ENCODE data around the gene CETN2.
"Not testable (repeated sequence)": the region's sequence is repeated elsewhere in the genome, so short reads cannot be mapped to it uniquely, and the experiment has no call there.

DNA sequence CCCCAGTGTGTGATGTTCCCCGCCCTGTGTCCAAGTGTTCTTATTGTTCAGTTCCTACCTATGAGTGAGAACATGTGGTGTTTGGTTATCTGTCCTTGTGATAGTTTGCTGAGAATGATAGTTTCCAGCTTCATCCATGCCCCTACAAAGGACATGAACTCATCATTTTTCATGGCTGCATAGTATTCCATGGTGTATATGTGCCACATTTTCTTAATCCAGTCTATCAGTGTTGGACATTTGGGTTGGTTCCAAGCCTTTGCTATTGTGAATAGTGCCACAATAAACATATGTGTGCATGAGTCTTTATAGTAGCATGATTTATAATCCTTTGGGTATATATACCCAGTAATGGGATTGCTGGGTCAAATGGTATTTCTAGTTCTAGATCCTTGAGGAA is 4.9 kb upstream of the CETN2 start:
- not testable (repeated sequence) for TF ChIP-seq EZH2phosphoT487 (IDR thresholded peaks at IDR 0.05; ENCODE audit: low read depth, severe bottlenecking, unreplicated experiment); EZH2 (IDR thresholded peaks at IDR 0.05; ENCODE audit: borderline replicate concordance)
- TF ChIP-seq, protein P1, sequence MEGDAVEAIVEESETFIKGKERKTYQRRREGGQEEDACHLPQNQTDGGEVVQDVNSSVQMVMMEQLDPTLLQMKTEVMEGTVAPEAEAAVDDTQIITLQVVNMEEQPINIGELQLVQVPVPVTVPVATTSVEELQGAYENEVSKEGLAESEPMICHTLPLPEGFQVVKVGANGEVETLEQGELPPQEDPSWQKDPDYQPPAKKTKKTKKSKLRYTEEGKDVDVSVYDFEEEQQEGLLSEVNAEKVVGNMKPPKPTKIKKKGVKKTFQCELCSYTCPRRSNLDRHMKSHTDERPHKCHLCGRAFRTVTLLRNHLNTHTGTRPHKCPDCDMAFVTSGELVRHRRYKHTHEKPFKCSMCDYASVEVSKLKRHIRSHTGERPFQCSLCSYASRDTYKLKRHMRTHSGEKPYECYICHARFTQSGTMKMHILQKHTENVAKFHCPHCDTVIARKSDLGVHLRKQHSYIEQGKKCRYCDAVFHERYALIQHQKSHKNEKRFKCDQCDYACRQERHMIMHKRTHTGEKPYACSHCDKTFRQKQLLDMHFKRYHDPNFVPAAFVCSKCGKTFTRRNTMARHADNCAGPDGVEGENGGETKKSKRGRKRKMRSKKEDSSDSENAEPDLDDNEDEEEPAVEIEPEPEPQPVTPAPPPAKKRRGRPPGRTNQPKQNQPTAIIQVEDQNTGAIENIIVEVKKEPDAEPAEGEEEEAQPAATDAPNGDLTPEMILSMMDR (IDR thresholded peaks at IDR 0.05; ENCODE audit: poor library complexity): not testable (repeated sequence)

All from hepatocyte (in vitro differentiated cells).